Astrocyte (in vitro differentiated cells and primary cell): ENCODE data around the gene OR6C2. TPM values are rescaled to one million over a fixed set of nuclear protein-coding genes. Genes with fewer than 3 reads are reported as not detected.
"Not testable (repeated sequence)": the region's sequence is repeated elsewhere in the genome, so short reads cannot be mapped to it uniquely, and the experiment has no call there.

Source experiments
- DNase-seq: peaks from one replicate; pipeline ENCODE4 v3.0.0-alpha.2; 2010; ENCODE audit warnings: low read depth
- FAIRE-seq: peaks from 2 replicates; lab custom pipeline; 2011; peaks lifted over from hg19 to GRCh38; lab: Jason Lieb, UNC
- H2AFZ ChIP-seq: 2 replicates; pipeline ENCODE4 v1.6.0; 2012; ENCODE audit warnings: low read depth, low read length, inconsistent platforms
- H3K27ac ChIP-seq: 2 replicates; pipeline ENCODE4 v1.5.1; 2011; ENCODE audit warnings: low read depth, low read length, inconsistent platforms
- H3K27me3 ChIP-seq: 2 replicates; pipeline ENCODE4 v1.6.0; 2011; ENCODE audit warnings: low read length, inconsistent platforms; ENCODE audit not compliant: insufficient read depth
- H3K36me3 ChIP-seq: 2 replicates; pipeline ENCODE4 v1.5.1; 2011; ENCODE audit warnings: low read length, inconsistent platforms; ENCODE audit not compliant: insufficient read depth
- H3K4me1 ChIP-seq: 2 replicates; pipeline ENCODE4 v1.5.1; 2011; ENCODE audit warnings: low read length, inconsistent platforms; ENCODE audit not compliant: insufficient read depth
- H3K4me2 ChIP-seq: 2 replicates; pipeline ENCODE4 v1.6.0; 2012; ENCODE audit warnings: low read length, inconsistent platforms
- H3K4me3 ChIP-seq: 2 replicates; pipeline ENCODE4 v1.5.1; 2011; ENCODE audit warnings: low read depth, mild to moderate bottlenecking, low read length, inconsistent platforms; ENCODE audit not compliant: insufficient read depth
- H3K79me2 ChIP-seq: 2 replicates; pipeline ENCODE4 v1.6.0; 2012; ENCODE audit warnings: mild to moderate bottlenecking, low read length, inconsistent platforms; ENCODE audit not compliant: insufficient read depth
- H3K9ac ChIP-seq: 2 replicates; pipeline ENCODE4 v1.6.0; 2012; ENCODE audit warnings: mild to moderate bottlenecking, low read length, inconsistent platforms
- H3K9me3 ChIP-seq: 2 replicates; pipeline ENCODE4 v1.5.1; 2012; ENCODE audit warnings: low read depth, mild to moderate bottlenecking, low read length, inconsistent platforms; ENCODE audit not compliant: insufficient read depth
- H4K20me1 ChIP-seq: 2 replicates; pipeline ENCODE4 v1.6.0; 2012; ENCODE audit warnings: low read length, inconsistent platforms; ENCODE audit not compliant: insufficient read depth
- H3K27ac Mint-ChIP-seq: one replicate; pipeline ENCODE4 v1.8.0; 2021; ENCODE audit warnings: mild to moderate bottlenecking, mixed read lengths; ENCODE audit not compliant: unreplicated experiment
- H3K27me3 Mint-ChIP-seq: one replicate; pipeline ENCODE4 v1.8.0; 2021; ENCODE audit warnings: low read depth, mixed read lengths; ENCODE audit not compliant: unreplicated experiment
- H3K36me3 Mint-ChIP-seq: one replicate; pipeline ENCODE4 v1.8.0; 2021; ENCODE audit warnings: low read depth, mixed read lengths; ENCODE audit not compliant: unreplicated experiment
- H3K4me1 Mint-ChIP-seq: one replicate; pipeline ENCODE4 v1.8.0; 2021; ENCODE audit warnings: low read depth, mixed read lengths; ENCODE audit not compliant: unreplicated experiment
- H3K4me3 Mint-ChIP-seq: one replicate; pipeline ENCODE4 v1.8.0; 2021; ENCODE audit warnings: mild to moderate bottlenecking, moderate library complexity, mixed read lengths; ENCODE audit not compliant: unreplicated experiment
- H3K9me3 Mint-ChIP-seq: one replicate; pipeline ENCODE4 v1.8.0; 2021; ENCODE audit warnings: mild to moderate bottlenecking, mixed read lengths; ENCODE audit not compliant: unreplicated experiment
- EZH2 ChIP-seq: IDR thresholded peaks from 2 replicates; pipeline ENCODE4 v1.6.1; 2012; ENCODE audit warnings: mild to moderate bottlenecking, low read length, inconsistent platforms; ENCODE audit not compliant: insufficient read depth
- total RNA-seq: library from RNA; stranded (reverse); gene quantifications from 2 replicates; pipeline ENCODE4 v1.2.1, GENCODE V29; 2021
- TF ChIP-seq, protein P1 (sequence below): IDR thresholded peaks from 2 replicates; pipeline ENCODE4 v1.5.1; 2011; ENCODE audit warnings: low read depth, mild to moderate bottlenecking, inconsistent platforms, low read length, moderate library complexity; ENCODE audit not compliant: insufficient read depth

Gene OR6C2
- total RNA-seq, 1 donor from 2014 or later = not detected

DNA sequence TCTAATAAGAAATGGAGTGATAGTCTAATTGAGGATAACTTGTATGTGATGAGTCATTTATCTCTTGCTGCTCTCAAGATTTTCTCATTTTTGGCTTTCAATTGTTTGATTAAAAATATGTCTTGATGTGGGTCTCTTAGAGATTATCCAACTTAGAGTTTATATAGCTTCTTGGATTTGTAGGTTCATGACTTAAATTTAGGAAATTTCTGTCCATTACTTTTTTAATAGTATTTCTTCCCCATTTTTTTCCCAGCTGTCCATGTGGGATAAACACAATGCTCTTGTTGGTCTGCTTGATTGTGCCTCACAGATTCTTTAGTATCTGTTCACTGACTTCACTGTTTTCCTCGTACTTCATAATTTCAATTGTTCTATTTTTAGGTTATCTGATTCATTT, 36.0 kb upstream of the OR6C2 start:
- Histone ChIP-seq H3K4me3 (no peak overlapping the region), H3K9ac (no peak overlapping the region), H3K4me2 (no peak overlapping the region), H2AFZ (no peak overlapping the region), H3K36me3 (no peaks in the 10 kb centered on the region), H4K20me1 (no peaks in the 10 kb centered on the region), H3K79me2 (no peaks in the 10 kb centered on the region), H3K9me3 (no peaks in the 10 kb centered on the region), H3K27ac (no peak overlapping the region), H3K4me1 (no peaks in the 10 kb centered on the region), H3K27me3 (no peaks in the 10 kb centered on the region)
- H3K4me3 Mint-ChIP-seq = no peak overlapping the region
- H3K27me3 Mint-ChIP-seq = no peaks in the 10 kb centered on the region
- H3K27ac Mint-ChIP-seq = no peak overlapping the region
- H3K4me1 Mint-ChIP-seq = no peaks in the 10 kb centered on the region
- TF ChIP-seq, protein P1, sequence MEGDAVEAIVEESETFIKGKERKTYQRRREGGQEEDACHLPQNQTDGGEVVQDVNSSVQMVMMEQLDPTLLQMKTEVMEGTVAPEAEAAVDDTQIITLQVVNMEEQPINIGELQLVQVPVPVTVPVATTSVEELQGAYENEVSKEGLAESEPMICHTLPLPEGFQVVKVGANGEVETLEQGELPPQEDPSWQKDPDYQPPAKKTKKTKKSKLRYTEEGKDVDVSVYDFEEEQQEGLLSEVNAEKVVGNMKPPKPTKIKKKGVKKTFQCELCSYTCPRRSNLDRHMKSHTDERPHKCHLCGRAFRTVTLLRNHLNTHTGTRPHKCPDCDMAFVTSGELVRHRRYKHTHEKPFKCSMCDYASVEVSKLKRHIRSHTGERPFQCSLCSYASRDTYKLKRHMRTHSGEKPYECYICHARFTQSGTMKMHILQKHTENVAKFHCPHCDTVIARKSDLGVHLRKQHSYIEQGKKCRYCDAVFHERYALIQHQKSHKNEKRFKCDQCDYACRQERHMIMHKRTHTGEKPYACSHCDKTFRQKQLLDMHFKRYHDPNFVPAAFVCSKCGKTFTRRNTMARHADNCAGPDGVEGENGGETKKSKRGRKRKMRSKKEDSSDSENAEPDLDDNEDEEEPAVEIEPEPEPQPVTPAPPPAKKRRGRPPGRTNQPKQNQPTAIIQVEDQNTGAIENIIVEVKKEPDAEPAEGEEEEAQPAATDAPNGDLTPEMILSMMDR = no peak
- TF ChIP-seq EZH2 = no peak
- no peaks in the 10 kb centered on the region for H3K36me3 Mint-ChIP-seq
- FAIRE-seq (no peak), DNase-seq (no peak)
- H3K9me3 Mint-ChIP-seq = no peaks in the 10 kb centered on the region

DNA sequence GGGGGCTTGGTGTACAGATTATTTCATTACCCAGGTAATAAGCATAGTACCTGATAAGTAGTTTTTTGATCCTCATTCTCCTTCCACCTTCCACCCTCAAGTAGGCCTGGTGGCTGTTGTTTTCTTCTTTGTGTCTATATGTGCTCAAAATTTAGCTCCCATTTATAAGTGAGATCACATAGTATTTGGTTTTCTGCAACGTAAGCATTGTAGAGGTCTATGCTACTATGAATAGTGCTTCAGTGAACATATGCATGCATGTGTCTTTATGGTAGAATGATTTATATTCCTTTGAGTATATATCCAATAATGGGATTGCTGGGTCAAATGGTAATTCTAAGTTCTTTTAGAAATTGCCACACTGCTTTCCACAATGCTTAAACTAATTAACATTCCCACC, 34.7 kb upstream of the OR6C2 start:
- not testable (repeated sequence) for FAIRE-seq, H3K4me3 ChIP-seq, H3K27ac Mint-ChIP-seq, H3K4me1 ChIP-seq, H3K4me3 Mint-ChIP-seq, H3K4me1 Mint-ChIP-seq, H2AFZ ChIP-seq, H3K4me2 ChIP-seq, H3K36me3 ChIP-seq, H3K79me2 ChIP-seq, H3K9ac ChIP-seq, DNase-seq, H3K9me3 ChIP-seq, H4K20me1 ChIP-seq, H3K27me3 Mint-ChIP-seq, H3K27me3 ChIP-seq, H3K9me3 Mint-ChIP-seq, H3K27ac ChIP-seq, H3K36me3 Mint-ChIP-seq

DNA sequence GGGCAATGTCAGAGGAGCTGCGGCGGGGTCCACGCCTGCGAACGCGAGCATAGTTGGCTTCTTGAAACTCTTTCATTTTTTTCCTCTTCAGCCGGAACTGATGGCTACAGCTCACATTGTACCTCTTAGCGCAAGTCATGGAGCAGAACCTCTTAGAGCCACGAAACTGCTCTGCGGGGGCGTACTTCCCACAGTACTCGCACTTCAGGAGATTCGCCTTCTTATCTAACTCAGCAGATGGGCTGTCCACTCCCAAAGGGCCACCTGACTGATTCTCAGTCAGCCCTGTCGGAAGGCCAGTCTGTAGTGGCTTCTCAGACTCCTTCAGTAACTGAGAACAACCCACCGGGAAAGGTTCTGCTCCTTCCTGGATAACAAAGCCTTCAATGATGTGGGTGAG, 31.7 kb upstream of the OR6C2 start:
- H3K36me3 Mint-ChIP-seq, H3K4me3 Mint-ChIP-seq: not testable (repeated sequence)

DNA sequence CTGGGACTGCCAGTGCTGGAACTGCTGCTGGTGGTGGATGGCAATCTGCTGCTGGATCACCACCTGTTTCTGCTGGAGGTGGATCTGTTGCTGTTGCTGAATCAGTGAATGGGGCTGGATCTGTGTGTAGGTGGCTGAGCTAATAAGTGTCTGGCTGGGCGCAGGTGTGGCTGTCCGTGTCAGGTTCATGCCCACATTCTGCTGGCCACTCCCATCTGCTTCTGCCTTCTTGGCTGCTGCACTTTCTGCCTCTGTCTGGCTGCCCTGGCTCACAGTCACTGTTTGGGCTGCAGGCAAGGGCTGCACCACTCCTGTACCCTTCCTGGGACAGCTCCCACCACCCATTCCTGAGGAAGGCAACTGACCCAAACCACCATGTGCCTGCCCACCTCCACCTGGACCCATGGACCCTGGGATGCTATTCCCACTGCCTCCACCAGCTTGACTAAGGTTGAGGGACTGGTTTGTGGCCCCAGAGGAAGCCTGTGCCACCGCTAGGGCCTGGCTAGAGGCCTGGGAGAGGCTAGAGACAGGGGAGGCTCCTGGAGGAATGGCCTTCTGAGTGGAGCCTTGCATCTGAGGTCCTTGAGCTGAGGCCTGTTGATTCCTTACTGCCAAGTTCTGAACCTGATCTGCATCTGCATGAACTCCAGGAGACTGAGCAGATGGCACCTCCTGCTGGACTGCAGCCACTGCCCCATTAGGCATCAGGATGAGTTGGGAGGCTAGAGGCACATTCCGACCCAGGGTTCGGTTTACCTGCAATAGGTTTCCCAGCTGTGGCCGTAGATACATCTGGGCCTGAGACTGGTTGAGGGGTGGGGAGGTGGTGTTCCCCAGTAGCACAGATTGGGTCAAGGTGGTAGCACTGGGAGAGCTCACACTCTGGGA, 30.1 kb upstream of the OR6C2 start:
- not testable (repeated sequence) for H3K9me3 Mint-ChIP-seq, H3K9ac ChIP-seq, H4K20me1 ChIP-seq, H3K4me1 ChIP-seq, H3K36me3 Mint-ChIP-seq, H3K79me2 ChIP-seq, H2AFZ ChIP-seq, H3K4me3 ChIP-seq, H3K36me3 ChIP-seq, DNase-seq, H3K9me3 ChIP-seq, H3K27me3 Mint-ChIP-seq, H3K27ac ChIP-seq, H3K27me3 ChIP-seq, H3K27ac Mint-ChIP-seq, H3K4me2 ChIP-seq, H3K4me1 Mint-ChIP-seq, H3K4me3 Mint-ChIP-seq, FAIRE-seq

More for the DNA sequence above, 31.7 kb upstream of the OR6C2 start:
- H3K27me3 ChIP-seq, H3K4me1 ChIP-seq, FAIRE-seq, H3K9ac ChIP-seq, H3K9me3 ChIP-seq, H3K4me2 ChIP-seq, H3K27me3 Mint-ChIP-seq, H3K4me3 ChIP-seq, H3K9me3 Mint-ChIP-seq, H3K36me3 ChIP-seq, H3K27ac Mint-ChIP-seq, H4K20me1 ChIP-seq, DNase-seq, H3K27ac ChIP-seq, H3K4me1 Mint-ChIP-seq, H3K79me2 ChIP-seq, H2AFZ ChIP-seq: not testable (repeated sequence)

DNA sequence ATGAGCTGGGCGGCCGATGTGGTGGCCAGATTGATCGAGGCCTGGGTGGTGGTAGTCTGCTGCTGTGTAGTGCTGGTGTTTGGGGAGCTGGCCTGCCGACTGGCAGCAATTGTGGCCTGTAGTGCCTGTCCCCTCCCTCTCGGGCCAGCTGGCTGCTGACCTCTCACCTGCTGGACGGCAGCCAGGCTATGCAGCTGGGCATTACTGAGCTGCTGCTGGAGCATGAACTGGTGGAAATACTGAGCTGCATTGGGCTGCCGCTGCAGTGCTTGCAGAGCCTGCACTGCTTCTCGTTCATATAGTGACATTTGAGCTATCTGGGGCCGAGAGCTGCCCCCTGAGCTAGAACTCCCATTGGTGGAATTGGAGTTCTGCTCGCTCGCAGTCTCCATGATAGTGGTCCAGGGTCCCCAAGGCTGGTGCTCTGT, 29.5 kb upstream of the OR6C2 start:
- not testable (repeated sequence) for H3K27me3 Mint-ChIP-seq, H3K36me3 ChIP-seq, H3K4me1 ChIP-seq, H3K9ac ChIP-seq, H3K79me2 ChIP-seq, H3K9me3 ChIP-seq, H3K4me2 ChIP-seq, H3K4me3 Mint-ChIP-seq, H3K36me3 Mint-ChIP-seq, H4K20me1 ChIP-seq, H2AFZ ChIP-seq, FAIRE-seq, H3K4me1 Mint-ChIP-seq, H3K4me3 ChIP-seq, H3K27me3 ChIP-seq, H3K27ac Mint-ChIP-seq, H3K27ac ChIP-seq, H3K9me3 Mint-ChIP-seq, DNase-seq
